K562 (cell line): ENCODE measurements around the gene CLDN5. TPM values are rescaled to one million over a fixed set of nuclear protein-coding genes. Genes with fewer than 3 reads are reported as not detected.

ENCODE experiments used
- ATAC-seq: fragments of 200-7000 bp; cut with Tn5 transposase; 3 replicates; pipeline ENCODE4 v1.9.1; 2020; ENCODE audit warnings: moderate library complexity
- BruUV-seq: library from RNA; stranded (reverse); fragments of 400-500 nt; replicated peaks from 2 replicates; lab custom pipeline; 2021; lab: Mats Ljungman, UMichigan
- CTCF ChIA-PET: fragments of 300-600 bp; formaldehyde crosslinking; extraction: SDS; loops from one replicate; lab custom pipeline; 2021; ENCODE audit warnings: low intra/inter-chr PET ratio; lab: Yijun Ruan, JAX
- POLR2A ChIA-PET: fragments of 300-600, 350-650 bp; sonication (Branson Sonifier 250); formaldehyde crosslinking; extraction: SDS; loops from one replicate; lab custom pipeline; 2021; ENCODE audit warnings: antibody characterized with exemption, inconsistent platforms; lab: Yijun Ruan, JAX
- DNase-seq, 4 experiments: peaks; one replicate each; pipeline versions ENCODE4 v3.0.0 to v3.0.0-alpha.2; 2011 to 2018; ENCODE audit warnings: low spot score in 3 of 4, mixed read lengths in 3 of 4; ENCODE audit errors: extremely low read depth in 1 of 4
- FAIRE-seq: peaks from 2 replicates; lab custom pipeline; 2011; peaks lifted over from hg19 to GRCh38; lab: Jason Lieb, UNC
- H2AFZ ChIP-seq: 2 replicates; pipeline ENCODE4 v1.6.0; 2011; ENCODE audit warnings: low read depth, low read length, control low read depth, inconsistent platforms
- H3K27ac ChIP-seq: fragments of 200-600 bp; 3 replicates; pipeline ENCODE4 v1.8.0; 2011; ENCODE audit warnings: low read depth, mild to moderate bottlenecking, control low read depth, inconsistent platforms, low read length, moderate library complexity, mixed read lengths; ENCODE audit errors: extremely low read depth
- H3K27me3 ChIP-seq, 2 experiments: fragments of 300-600 bp in 1 of 2; 2 replicates in 1 of 2; 3 replicates in 1 of 2; pipeline versions ENCODE4 v1.6.0 to v1.8.0; 2011; ENCODE audit warnings: inconsistent platforms in 2 of 2, low read length in 2 of 2, mild to moderate bottlenecking in 1 of 2, mixed read lengths in 1 of 2, moderate library complexity in 1 of 2; ENCODE audit not compliant: control insufficient read depth in 2 of 2, insufficient read depth in 2 of 2
- H3K36me3 ChIP-seq: fragments of 300-600 bp; 3 replicates; pipeline ENCODE4 v1.8.0; 2011; ENCODE audit warnings: mild to moderate bottlenecking, low read length, inconsistent platforms; ENCODE audit not compliant: control insufficient read depth, insufficient read depth
- H3K4me1 ChIP-seq, 2 experiments: fragments of 200-600 bp in 1 of 2; replicated peaks in 1 of 2; 2 replicates in 1 of 2; 3 replicates in 1 of 2; pipeline versions ENCODE4 v1.5.1 to v1.8.0; 2011; ENCODE audit warnings: inconsistent platforms in 2 of 2, low read length in 2 of 2, mild to moderate bottlenecking in 1 of 2, mixed read lengths in 1 of 2, moderate library complexity in 1 of 2; ENCODE audit not compliant: control insufficient read depth in 2 of 2, insufficient read depth in 2 of 2
- H3K4me2 ChIP-seq: 2 replicates; pipeline ENCODE4 v1.6.1; 2011; ENCODE audit warnings: low read length, control low read depth, inconsistent platforms, mixed read lengths; ENCODE audit not compliant: insufficient read depth
- H3K4me3 ChIP-seq: fragments of 200-600 bp; sonication (generic), shearing (Covaris generic); 2 replicates; pipeline ENCODE4 v1.5.1; 2016; ENCODE audit warnings: control low read depth, inconsistent platforms
- H3K79me2 ChIP-seq: fragments of 200-600 bp; 3 replicates; pipeline ENCODE4 v1.8.0; 2011; ENCODE audit warnings: low read length, inconsistent platforms; ENCODE audit not compliant: control insufficient read depth, insufficient read depth
- H3K9ac ChIP-seq, 2 experiments: 2 replicates each; pipeline versions ENCODE4 v1.6.0 to v1.6.1; 2011; ENCODE audit warnings: low read depth in 2 of 2, low read length in 2 of 2, control low read depth in 1 of 2, inconsistent platforms in 1 of 2, mild to moderate bottlenecking in 1 of 2, mixed read lengths in 1 of 2; ENCODE audit not compliant: insufficient read depth in 1 of 2
- H3K9me1 ChIP-seq: one replicate; pipeline ENCODE4 v1.6.0; 2011; ENCODE audit warnings: inconsistent platforms, mild to moderate bottlenecking, low read length, moderate library complexity; ENCODE audit not compliant: control insufficient read depth, insufficient read depth
- H3K9me3 ChIP-seq: replicated peaks from 2 replicates; pipeline ENCODE4 v1.5.1; 2011; ENCODE audit warnings: low read depth, low read length, inconsistent platforms; ENCODE audit not compliant: control insufficient read depth, insufficient read depth
- H4K20me1 ChIP-seq: replicated peaks from 2 replicates; pipeline ENCODE4 v1.6.1; 2011; ENCODE audit warnings: low read length, inconsistent platforms, mixed read lengths; ENCODE audit not compliant: control insufficient read depth, insufficient read depth
- ARHGAP35 ChIP-seq: fragments of 450-650 bp; IDR thresholded peaks from 2 replicates; pipeline ENCODE4 v1.6.1; 2018; ENCODE audit not compliant: partially characterized antibody
- CBX2 ChIP-seq: fragments of 200-600 bp; sonication (generic); IDR thresholded peaks from one replicate; pipeline ENCODE4 v1.6.1; 2012; ENCODE audit warnings: mild to moderate bottlenecking, low read length, inconsistent platforms; ENCODE audit not compliant: insufficient read depth, poor library complexity, severe bottlenecking
- CBX8 ChIP-seq: fragments of 200-600 bp; sonication (generic); IDR thresholded peaks from 2 replicates; pipeline ENCODE4 v1.6.1; 2012; ENCODE audit warnings: borderline replicate concordance, mixed run types, low read depth, mild to moderate bottlenecking, moderate library complexity, mixed read lengths, low read length, control low read depth, inconsistent platforms; ENCODE audit not compliant: poor library complexity, severe bottlenecking; ENCODE audit errors: extremely low read depth
- ILF3 ChIP-seq: fragments of 450-650 bp; IDR thresholded peaks from 2 replicates; pipeline ENCODE4 v1.6.1; 2018; ENCODE audit warnings: antibody characterized with exemption, mild to moderate bottlenecking, moderate library complexity, borderline replicate concordance
- MAFG ChIP-seq: fragments of 450-650 bp; conservative IDR thresholded peaks from 2 replicates; pipeline ENCODE4 v1.6.1; 2016; ENCODE audit warnings: missing genetic modification characterization, missing compliant biosample characterization
- MCM3 ChIP-seq: fragments of 450-650 bp; IDR thresholded peaks from 2 replicates; pipeline ENCODE4 v1.6.1; 2016
- NCOA4 ChIP-seq: fragments of 450-650 bp; IDR thresholded peaks from 2 replicates; pipeline ENCODE4 v1.6.1; 2018; ENCODE audit warnings: mild to moderate bottlenecking; ENCODE audit not compliant: partially characterized antibody
- NONO ChIP-seq, 2 experiments: fragments of 200-400 bp in 1 of 2; fragments of 450-650 bp in 1 of 2; formaldehyde crosslinking in 1 of 2; IDR thresholded peaks; 2 replicates each; pipeline ENCODE4 v1.6.1; 2017; ENCODE audit warnings: low read depth in 2 of 2, mild to moderate bottlenecking in 2 of 2, moderate library complexity in 2 of 2, low read length in 1 of 2
- XRCC5 ChIP-seq: fragments of 200-400 bp; formaldehyde crosslinking; IDR thresholded peaks from 2 replicates; pipeline ENCODE4 v1.6.1; 2017; ENCODE audit warnings: low read depth, mild to moderate bottlenecking, low read length
- ZNF124 ChIP-seq: sonication (generic); formaldehyde crosslinking; IDR thresholded peaks from 2 replicates; pipeline ENCODE4 v1.8.1; 2022; ENCODE audit warnings: missing genetic modification reagents
- ZNF282 ChIP-seq: sonication (generic); formaldehyde crosslinking; IDR thresholded peaks from 2 replicates; pipeline ENCODE4 v1.8.1; 2023; ENCODE audit warnings: missing genetic modification reagents
- ZNF512 ChIP-seq: IDR thresholded peaks from 2 replicates; pipeline ENCODE4 v1.6.1; 2016; ENCODE audit warnings: missing genetic modification characterization, missing compliant biosample characterization
- ZNF780A ChIP-seq: fragments of 250-450 bp; sonication (Bioruptor Pico); IDR thresholded peaks from 2 replicates; pipeline ENCODE4 v1.5.0; 2021; ENCODE audit warnings: mild to moderate bottlenecking
- WGBS: fragments of 100-300 bp; shearing (Covaris generic); methylation state at CpG from one replicate; pipeline ENCODE4 v1.1.6; 2016; ENCODE audit warnings: low coverage, mixed read lengths; ENCODE audit not compliant: insufficient coverage; ENCODE audit errors: missing lambda C conversion rate; 5-methylcytosine and 5-hydroxymethylcytosine counted together
- in situ Hi-C: fragments of 300-500 bp; cut with MboI; formaldehyde crosslinking; loops from 4 replicates; pipeline ENCODE4 v1.15.0; 2018; ENCODE audit warnings: inconsistent platforms, mixed read lengths
- intact Hi-C: fragments of 100-400 bp; cut with micrococcal nuclease; formaldehyde crosslinking; loops from 2 replicates; pipeline ENCODE4 v1.14.2; 2022
- polyA plus RNA-seq, 8 experiments: library from polyadenylated mRNA; depleted of rRNA in 4 of 8; stranded (reverse) in 5 of 8; unstranded in 3 of 8; fragments of >200 nt; fragmentation: Nextera tagmentation in 2 of 8; fragmentation: Illumina TruSeq in 1 of 8; extraction: Ambion mirVana in 2 of 8; extraction: Trizol in 1 of 8; gene quantifications; 2 replicates each; pipeline versions ENCODE4 v1.2.1 to v1.2.3, GENCODE V29; 2011 to 2014; ENCODE audit warnings: inconsistent platforms in 1 of 8, missing spikeins in 1 of 8
- total RNA-seq, 7 experiments: library from RNA; depleted of rRNA in 6 of 7; stranded (reverse); fragments of >200 nt in 6 of 7; fragmentation: Illumina TruSeq in 2 of 7; extraction: Trizol in 2 of 7; gene quantifications; 2 replicates each; pipeline versions ENCODE4 v1.2.1 to v1.2.3, GENCODE V29; 2011 to 2021; ENCODE audit warnings: low replicate concordance in 1 of 7

CLDN5 gene
- total and polyA plus RNA-seq, 9 of the 15 experiments (the other 6 are each of a cell fraction or from before 2014, with no cell fraction given), result 0.20 TPM; not detected in 8

GRCh38 chr22:19537941-19538488, 13.8 kb upstream of the CLDN5 start:
- no peak overlapping the region for H3K4me3 ChIP-seq
- H3K27me3 ChIP-seq, result peaks cover 52 to 57% of the 10 kb centered on the region in 2 experiments
- H3K9ac ChIP-seq, result no peak overlapping the region
- no peak overlapping the region for H2AFZ ChIP-seq
- H3K4me1 ChIP-seq, result no peaks in the 10 kb centered on the region
- POLR2A ChIA-PET, result interaction anchor here (0.6 to 1.8 kb wide), 9 partner anchors 10 to 33 kb away, joined by 3 to 12 read pairs (median 3); no protein-coding TSS in a partner anchor
- no peaks in the 10 kb centered on the region for H3K9me1 ChIP-seq
- H3K4me2 ChIP-seq, result no peak overlapping the region
- DNase-seq (no peak), FAIRE-seq (no peak), ATAC-seq (peak; percentile 11; the same call in 1 of the 3 replicates)
- no peak overlapping the region for H3K27ac ChIP-seq
- H3K36me3 ChIP-seq, result no peaks in the 10 kb centered on the region
- no peaks in the 10 kb centered on the region for H3K9me3 ChIP-seq
- no TSS peak for BruUV-seq
- TF ChIP-seq ILF3 (no peak), ARHGAP35 (peak; percentile 19), ZNF124 (CRISPR knock-in tag) (no peak), MCM3 (peak; percentile 78; the same call in 1 of the 2 replicates), ZNF512 (tag) (peak; percentile 67; the same call in 1 of the 2 replicates), NCOA4 (peak; percentile 5), ZNF282 (CRISPR knock-in tag) (no peak), CBX2 (peak; percentile 92), NONO (IDR thresholded peaks at IDR 0.05; ENCODE audit: low read depth in 2 of 2, low read length in 1 of 2) (no peak), MAFG (0 out of 2 replicates have a peak, but pooled peaks have one; percentile 9), XRCC5 (no peak), ZNF780A (CRISPR knock-in tag) (0 out of 2 replicates have a peak, but pooled peaks have one; percentile 25), CBX8 (peak; percentile 71)
- in situ Hi-C loops, result no loop called here
- CTCF ChIA-PET, result no interaction called here
- intact Hi-C loops, result no loop called here
- WGBS, result 33% methylated on average over 5 of the region's 5 CpGs
- H3K79me2 ChIP-seq, result no peaks in the 10 kb centered on the region
- H4K20me1 ChIP-seq, result no peaks in the 10 kb centered on the region
